Epithelial cell of proximal tubule (primary cell): ENCODE data around the gene KCNA4. TPM values are rescaled to one million over a fixed set of nuclear protein-coding genes. Genes with fewer than 3 reads are reported as not detected.

Experiments used
- DNase-seq: peaks from one replicate; pipeline ENCODE4 v3.0.0-alpha.2; 2011; ENCODE audit warnings: low read depth
- H3K4me3 ChIP-seq: 2 replicates; pipeline ENCODE4 v1.5.1; 2011; ENCODE audit warnings: low read depth, mild to moderate bottlenecking, low read length
- total RNA-seq: library from RNA; depleted of rRNA; stranded (reverse); fragments of >200 nt; gene quantifications from 2 replicates; pipeline ENCODE4 v1.2.3, GENCODE V29; 2015
- TF ChIP-seq, protein P1 (sequence below): conservative IDR thresholded peaks from 2 replicates; pipeline ENCODE4 v1.5.1; 2012; ENCODE audit warnings: low read depth, mild to moderate bottlenecking, low read length

KCNA4 gene
- total RNA-seq, 1 donor from 2014 or later = not detected

DNA sequence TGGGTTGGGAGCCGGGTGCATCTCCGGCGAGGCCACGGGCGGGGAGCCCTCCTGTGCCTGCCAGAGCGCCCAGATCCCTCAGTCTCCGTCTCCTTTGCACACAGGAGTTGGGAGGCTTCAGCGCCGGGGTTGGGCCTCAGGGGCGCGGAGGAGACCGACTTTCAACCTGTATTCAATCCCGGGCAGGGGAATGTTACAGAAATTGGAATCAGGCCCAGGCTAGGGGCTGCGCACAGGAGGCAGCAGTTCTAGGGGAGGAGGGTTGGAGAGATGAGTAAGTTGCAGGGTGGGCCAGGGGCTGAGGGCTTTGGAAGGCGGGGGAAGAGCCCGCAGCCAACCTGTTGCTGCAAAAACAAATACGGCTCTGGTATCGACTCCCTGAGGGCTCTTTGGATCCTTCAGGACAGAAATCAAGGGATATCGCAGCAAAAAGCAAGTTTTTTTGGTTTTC, 640 bp upstream of the KCNA4 start:
- TF ChIP-seq, protein P1, sequence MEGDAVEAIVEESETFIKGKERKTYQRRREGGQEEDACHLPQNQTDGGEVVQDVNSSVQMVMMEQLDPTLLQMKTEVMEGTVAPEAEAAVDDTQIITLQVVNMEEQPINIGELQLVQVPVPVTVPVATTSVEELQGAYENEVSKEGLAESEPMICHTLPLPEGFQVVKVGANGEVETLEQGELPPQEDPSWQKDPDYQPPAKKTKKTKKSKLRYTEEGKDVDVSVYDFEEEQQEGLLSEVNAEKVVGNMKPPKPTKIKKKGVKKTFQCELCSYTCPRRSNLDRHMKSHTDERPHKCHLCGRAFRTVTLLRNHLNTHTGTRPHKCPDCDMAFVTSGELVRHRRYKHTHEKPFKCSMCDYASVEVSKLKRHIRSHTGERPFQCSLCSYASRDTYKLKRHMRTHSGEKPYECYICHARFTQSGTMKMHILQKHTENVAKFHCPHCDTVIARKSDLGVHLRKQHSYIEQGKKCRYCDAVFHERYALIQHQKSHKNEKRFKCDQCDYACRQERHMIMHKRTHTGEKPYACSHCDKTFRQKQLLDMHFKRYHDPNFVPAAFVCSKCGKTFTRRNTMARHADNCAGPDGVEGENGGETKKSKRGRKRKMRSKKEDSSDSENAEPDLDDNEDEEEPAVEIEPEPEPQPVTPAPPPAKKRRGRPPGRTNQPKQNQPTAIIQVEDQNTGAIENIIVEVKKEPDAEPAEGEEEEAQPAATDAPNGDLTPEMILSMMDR = no peak
- H3K4me3 ChIP-seq = no peak overlapping the region
- DNase-seq = no peak

GRCh38 chr11:30015725-30016412, 961 bp downstream of the KCNA4 start:
- TF ChIP-seq, protein P1 = no peak
- no peak for DNase-seq

DNA sequence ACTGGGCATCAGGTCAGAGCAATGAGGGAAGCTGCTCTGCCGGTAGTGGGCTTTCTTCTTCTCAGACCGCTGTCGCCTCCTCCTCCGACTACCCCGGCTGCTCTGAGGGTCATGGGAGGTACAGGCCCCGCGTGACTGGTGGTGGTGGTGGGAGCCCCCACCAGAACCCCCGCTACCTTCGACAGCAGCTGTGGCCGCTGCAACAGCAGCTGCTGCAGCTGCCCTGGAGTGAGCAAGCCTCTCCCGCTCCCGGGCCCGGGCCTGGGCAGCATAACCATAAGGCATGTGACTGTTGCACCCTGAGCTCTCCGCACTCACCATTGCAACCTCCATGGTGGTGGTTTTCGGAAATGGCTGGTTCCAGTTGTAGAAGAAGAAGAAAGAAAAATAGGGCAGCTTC, 4.5 kb downstream of the KCNA4 start:
- TF ChIP-seq, protein P1 = no peak
- no peak for DNase-seq
- H3K4me3 ChIP-seq = no peak overlapping the region

More at GRCh38 chr11:30015725-30016412, 961 bp downstream of the KCNA4 start:
- H3K4me3 ChIP-seq = no peak overlapping the region

- DNase-seq = no peak
- TF ChIP-seq, protein P1 = no peak
- no peak overlapping the region for H3K4me3 ChIP-seq
These were observed 7.8 kb downstream of the KCNA4 start for GRCh38 chr11:30009060-30009459.

- H3K4me3 ChIP-seq = no peak overlapping the region
- no peak for DNase-seq
These were observed 10.0 kb downstream of the KCNA4 start for GRCh38 chr11:30006876-30007275.

GRCh38 chr11:30002157-30002785, 14.6 kb downstream of the KCNA4 start:
- no peak for DNase-seq
- H3K4me3 ChIP-seq = no peak overlapping the region
- TF ChIP-seq, protein P1 = no peak

More at GRCh38 chr11:30006876-30007275, 10.0 kb downstream of the KCNA4 start:
- TF ChIP-seq, protein P1 = no peak
